Fibroblast of gingiva (primary cell): ENCODE results near the gene DAB2.

Experiments used
- DNase-seq: peaks from one replicate; pipeline ENCODE4 v3.0.0-alpha.2; 2011; ENCODE audit warnings: low read depth

Gene DAB2

DNA sequence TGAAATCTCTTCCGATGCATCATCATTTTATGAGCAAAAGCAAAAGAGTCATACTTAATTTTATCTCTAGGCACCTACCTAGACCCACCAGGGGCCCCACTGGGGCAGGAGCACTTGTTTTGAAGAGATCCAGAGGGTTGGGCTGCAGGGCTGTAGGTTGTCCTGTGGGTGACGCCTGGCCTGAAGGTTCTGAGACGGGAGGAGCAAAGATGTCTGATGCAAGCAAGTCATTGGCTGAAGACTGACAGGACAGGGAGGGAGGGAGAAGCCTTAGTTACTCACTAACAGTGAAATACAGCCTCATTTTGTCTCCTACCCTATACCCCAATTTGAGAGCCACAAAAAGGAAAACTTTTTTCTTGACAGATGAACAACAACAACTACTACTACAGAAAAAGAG is 43.4 kb downstream of the DAB2 start:
- DNase-seq = no peak

DNA sequence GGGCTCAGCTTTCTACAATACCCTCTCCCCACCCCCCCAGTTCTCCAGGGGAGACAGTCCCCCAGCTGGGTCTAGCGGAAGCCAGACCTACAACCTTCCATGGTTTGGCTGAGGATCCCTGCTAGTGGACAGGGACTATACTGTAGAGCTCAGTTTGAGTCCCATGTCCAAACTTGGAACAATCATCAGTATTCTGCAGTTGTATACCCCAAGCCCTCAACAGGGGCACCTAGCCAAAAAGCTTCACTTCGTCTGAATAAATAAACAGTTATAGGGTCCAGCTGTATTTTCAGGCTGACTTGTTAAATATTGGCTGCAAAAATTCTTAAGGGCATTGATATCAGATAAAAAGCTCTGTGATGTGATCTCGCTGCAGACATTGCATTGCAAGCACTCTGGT is 45.1 kb downstream of the DAB2 start:
- no peak for DNase-seq

DNA sequence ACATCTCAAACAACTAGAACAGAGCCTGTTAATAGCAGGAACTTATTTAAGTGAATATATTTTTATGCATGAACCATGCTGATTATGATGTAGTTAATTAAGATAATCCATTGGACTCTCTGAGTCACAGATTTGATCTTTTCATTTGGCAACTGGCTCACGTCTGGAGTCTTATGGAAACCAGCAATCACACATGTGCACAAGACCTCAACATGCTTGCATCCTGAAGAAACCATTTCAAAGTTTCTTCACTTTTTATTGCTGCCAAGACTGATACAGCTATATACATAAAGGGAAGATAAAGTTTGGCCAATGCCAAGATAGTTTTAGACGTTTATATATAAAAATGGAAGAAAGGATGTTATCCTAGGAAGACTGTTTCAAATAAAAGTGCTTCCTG is 47.2 kb downstream of the DAB2 start:
- no peak for DNase-seq

DNA sequence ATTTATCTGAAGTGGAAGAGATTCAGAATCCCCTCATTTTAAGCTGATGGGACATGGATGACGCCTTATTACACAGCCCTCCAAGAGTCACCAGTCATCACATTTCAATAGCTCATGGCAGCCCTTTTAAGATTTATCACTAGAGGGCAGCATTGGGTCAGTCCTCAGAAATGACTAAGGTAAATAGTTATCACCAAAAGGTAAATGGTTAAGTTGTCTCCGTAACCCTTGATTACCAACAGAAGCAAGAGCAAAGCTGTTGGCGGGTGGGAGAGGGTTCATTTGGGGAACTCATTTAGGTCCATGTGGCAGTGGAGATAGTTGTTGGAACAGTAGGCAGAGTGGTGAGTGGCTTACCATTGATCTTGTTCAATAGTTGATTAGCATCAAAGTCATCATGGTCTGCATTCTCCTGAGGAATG is 48.5 kb downstream of the DAB2 start:
- peak; percentile 23 for DNase-seq

GRCh38 chr5:39373791-39374190 is 51.0 kb downstream of the DAB2 start:
- DNase-seq = no peak

GRCh38 chr5:39371367-39371635 is 53.5 kb downstream of the DAB2 start:
- DNase-seq = no peak

- DNase-seq = no peak
Observed at GRCh38 chr5:39370555-39371366, 54.0 kb downstream of the DAB2 start.

- DNase-seq = no peak
Observed at GRCh38 chr5:39369123-39369815, 55.5 kb downstream of the DAB2 start.

DNA sequence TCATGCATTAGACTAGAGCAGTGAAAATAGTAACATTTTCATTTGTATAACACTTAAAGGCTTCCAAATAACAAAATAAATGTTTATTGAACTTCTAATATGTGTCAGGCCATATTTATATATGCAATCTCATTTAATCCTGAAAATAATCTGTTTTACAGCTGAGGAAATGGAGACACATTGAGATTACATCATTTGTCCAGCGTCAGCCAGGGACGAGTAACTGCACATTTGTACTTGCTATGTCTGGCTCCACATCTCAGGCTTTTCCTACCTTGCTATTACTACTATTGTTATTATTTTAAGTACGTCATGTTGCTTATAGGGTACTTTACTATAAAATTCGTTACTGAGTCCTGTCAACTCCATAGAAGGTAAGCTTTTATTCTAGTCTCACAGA is 56.7 kb downstream of the DAB2 start:
- DNase-seq = no peak

DNA sequence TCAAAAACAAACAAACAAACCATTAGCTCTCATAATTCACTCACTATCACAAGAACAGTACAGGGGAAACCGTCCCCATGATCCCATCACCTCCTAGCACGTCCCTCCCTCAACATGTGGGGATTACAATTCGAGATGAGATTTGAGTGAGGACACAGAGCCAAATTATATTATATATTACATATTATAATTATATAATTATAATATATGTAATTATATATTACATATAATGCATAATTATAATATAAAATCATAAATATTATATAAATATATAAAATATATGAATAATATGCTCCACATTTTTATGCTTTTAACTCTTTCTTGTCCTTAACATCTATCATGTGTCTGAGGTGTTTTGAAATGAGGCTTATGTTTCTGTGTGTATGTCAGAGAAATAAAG is 57.1 kb downstream of the DAB2 start:
- no peak for DNase-seq

DNA sequence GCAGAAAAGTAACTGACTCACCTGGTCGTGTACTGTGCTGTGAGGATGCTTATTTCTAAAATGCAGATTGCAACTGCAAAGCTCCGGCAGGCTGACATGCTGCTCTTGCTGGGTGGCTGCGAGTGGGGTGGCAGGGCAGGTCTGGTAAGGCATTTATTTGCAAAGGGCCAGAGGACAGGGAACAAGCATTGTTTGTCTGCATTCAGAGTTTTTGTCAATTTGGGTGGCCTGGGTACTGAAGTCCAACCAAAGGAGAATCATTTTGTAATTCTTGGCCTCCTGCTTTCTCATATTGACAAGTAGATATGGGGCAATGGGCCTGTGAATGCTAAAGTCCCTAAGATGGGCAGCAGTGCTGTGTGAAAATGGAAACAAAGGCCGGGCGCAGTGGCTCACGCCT is 60.4 kb downstream of the DAB2 start, which contains the start of gene C9:
TSS of gene C9 (minus strand) at position 129 of the 400 bp plus-strand sequence. CDS start at position 98, 31 bp downstream.
- no peak for DNase-seq

DNA sequence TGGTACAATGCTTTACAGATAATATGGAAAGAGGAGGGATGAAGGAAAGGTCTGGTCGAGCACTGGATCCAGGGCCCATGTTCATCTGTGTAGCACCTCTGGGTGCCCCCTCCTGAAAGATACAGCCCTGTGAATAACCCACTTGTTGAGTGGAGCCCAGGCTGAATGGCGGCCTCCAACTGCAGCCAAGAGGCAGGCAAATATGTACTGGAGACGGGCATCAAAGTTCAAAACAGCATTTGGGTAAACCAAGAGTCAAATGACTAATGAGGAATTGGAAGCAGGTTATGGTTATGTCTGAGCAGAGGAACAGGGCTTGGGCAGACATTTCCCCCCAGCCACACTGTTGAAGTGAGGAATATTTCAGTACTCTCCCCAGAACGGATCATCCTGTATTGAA is 61.6 kb downstream of the DAB2 start:
- no peak for DNase-seq

GRCh38 chr5:39362646-39363045 is 62.1 kb downstream of the DAB2 start:
- DNase-seq = no peak

- no peak for DNase-seq
Observed at GRCh38 chr5:39361306-39361705, 63.5 kb downstream of the DAB2 start.

GRCh38 chr5:39360471-39361111 is 64.2 kb downstream of the DAB2 start:
- no peak for DNase-seq

GRCh38 chr5:39356263-39356662 is 68.5 kb downstream of the DAB2 start:
- DNase-seq = no peak

GRCh38 chr5:39355324-39355723 is 69.5 kb downstream of the DAB2 start:
- no peak for DNase-seq

DNA sequence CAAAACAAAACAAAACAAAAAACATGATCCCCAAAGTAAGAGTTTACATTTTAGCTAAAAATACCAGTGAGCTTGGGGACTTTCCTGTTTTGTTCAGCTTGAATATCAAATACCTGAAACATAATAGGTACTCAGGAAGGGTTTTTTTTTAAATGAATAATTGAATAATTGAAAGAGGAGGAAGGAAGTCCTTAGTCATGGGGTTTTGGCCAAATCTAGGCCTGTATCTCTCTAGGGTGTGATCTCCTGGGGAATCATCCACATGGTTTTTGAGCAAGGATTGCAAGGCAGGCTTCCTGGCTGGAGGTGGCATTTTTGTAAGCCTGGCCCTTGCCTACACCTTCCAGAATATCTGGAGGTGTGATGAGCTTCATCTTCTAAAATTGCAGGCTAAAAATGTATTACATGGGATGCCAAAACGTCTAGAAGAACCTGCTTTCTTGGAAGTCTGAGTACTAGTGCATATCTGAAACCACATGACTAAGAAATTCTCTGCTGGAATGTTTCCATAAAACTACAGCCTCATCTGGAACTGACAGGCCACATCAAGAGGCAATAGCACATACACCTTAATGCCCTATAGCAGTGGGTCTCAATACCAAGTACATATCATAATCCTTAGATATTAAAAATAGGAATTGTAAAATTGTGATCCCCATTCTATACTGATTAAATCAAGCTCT is 70.9 kb downstream of the DAB2 start:
- DNase-seq = no peak

GRCh38 chr5:39352951-39353350 is 71.8 kb downstream of the DAB2 start:
- no peak for DNase-seq

GRCh38 chr5:39352170-39352569 is 72.6 kb downstream of the DAB2 start:
- no peak for DNase-seq

DNA sequence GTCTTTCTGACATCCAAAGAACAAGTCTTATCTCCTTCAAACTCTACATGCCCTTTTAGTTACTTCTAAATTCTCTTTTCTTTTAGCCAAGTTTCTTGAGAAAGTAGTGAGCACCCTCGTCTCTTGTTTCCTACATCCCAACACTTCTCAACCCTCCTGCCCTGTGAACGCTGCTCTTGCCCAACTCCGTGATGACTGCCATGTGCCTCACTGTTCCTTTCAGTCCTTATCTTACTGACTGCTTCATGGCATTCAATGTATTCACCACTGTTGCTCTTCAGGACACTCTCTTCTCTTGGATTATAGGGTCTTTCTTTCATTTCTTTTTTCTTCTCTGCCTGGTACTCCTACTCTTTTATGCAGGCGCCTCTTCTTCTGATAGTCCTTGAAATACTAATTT is 75.3 kb downstream of the DAB2 start:
- DNase-seq = no peak

- no peak for DNase-seq
Observed at GRCh38 chr5:39342460-39342859, 82.3 kb downstream of the DAB2 start.

- no peak for DNase-seq
Observed at GRCh38 chr5:39341896-39342295, 82.9 kb downstream of the DAB2 start.
